Activated naive CD4-positive, alpha-beta T cell treated with Interleukin-2 at 50 U/mL for 16 hours (primary cell): Measurements from ENCODE around the gene TP53RK.
"Not testable (repeated sequence)": the region's sequence is repeated elsewhere in the genome, so short reads cannot be mapped to it uniquely, and the experiment has no call there.

ENCODE experiments used
- DNase-seq: peaks from one replicate; pipeline ENCODE4 v3.0.0-alpha.2; 2020

Gene TP53RK

DNA sequence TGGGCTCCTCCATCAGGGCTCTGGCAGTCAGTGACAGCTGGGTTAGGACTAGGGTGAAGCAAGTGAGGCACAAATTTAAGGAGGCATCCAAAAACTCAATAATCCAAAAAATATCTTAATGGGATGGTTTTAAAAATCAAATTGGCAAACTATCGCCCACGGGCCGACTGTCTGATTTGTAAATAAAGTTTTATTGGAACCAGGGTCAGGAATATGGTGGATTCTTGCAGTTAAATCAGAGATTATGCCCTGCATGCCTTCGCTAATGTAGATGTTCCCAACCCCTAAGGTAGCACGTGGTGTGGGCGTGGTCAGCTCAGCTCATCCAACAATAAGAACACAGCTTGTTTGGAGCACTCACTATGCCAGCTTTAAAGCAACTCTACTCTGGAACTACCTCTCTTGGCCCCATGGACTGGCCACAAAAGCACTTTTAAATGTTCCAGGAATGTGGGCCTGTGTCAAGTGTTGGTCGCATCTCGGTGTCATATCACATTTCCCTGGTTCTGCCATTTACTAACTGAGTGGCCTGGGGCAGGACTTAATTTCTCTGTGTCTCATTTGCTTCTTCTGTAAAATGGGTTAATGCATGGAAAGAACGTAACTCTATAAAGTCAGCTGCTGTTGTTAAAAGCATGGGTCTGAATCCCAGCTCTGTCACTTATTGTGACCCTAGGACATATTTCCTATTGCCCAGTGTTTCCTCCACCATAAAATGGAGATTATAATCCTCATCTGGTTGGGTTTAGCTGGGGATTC lies 7.0 kb downstream of the TP53RK start:
- DNase-seq = no peak

DNA sequence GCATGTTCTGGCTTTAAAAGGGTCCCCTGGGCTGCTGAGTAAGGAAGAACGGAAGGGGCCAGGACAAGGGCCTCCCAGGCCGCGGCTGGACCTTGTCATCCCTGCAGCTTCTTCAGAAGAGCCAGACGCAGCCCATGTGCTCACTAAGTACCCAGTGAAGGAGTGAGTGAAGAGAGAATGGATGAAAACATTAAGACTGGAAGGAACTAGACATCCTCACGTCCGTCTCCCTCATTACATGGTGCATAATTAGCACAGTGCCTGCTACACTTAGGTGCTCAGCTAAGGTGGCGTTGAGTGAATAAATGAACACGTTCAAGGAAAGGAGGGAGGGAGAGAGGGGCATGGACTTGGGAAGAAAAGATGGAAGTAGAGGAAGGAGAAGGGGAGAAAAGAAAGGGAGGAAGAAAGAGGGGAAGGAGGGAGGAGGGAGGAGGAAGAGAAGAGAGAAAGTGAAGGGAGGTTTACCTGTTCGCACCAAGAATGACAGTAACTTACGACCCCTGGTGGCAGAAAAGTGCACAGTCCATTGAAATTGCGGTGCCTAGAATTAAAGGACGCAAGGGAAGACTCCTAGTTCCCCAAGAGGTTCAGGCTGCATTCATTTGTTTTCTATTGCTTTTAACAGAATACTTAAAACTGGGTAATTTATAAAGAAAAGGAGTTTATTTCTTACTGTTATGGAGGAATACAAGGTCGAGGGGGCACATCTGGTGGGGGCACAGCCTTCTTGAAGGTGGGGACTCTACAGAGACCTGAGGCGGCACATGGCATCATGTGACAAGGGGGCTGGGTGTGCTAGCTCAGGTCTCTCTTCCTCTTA lies 8.0 kb downstream of the TP53RK start:
- peak; percentile 71 for DNase-seq

DNA sequence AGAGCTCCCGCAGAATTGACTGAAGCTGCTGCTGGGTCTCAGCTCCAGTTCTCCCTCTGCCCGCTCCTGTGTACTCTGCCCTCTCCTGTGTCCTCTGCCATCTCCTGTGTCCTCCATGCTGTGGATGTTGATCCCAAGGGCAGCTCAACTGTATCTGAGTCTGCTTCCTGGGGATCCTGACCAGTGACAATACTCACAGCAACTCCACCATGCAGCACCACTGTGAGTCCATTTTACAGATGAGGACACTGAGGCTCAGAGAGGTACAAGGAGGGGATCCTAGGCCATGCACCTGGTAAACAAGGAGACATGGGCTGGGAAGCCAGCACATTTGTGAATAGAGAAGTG lies 8.6 kb downstream of the TP53RK start:
- no peak for DNase-seq

DNA sequence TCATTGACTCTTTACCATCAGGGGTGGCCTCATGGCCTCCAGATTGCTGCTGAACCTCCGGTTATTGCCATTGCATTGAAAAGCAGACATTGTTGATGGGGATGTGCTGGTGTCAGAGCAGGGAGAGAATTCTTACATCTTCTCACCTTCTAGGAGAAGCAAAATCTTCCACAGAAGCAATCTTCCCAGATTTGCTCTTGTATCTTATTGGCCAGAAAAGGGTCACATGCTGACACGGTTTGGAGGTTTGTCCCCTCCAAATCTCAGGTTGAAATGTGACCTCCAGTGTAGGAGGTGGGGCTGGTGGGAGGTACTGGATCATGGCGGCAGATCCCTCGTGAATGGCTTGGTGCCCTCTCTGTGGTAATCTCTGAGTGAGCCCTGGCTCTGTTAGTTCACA lies 10.7 kb downstream of the TP53RK start:
- DNase-seq = no peak

DNA sequence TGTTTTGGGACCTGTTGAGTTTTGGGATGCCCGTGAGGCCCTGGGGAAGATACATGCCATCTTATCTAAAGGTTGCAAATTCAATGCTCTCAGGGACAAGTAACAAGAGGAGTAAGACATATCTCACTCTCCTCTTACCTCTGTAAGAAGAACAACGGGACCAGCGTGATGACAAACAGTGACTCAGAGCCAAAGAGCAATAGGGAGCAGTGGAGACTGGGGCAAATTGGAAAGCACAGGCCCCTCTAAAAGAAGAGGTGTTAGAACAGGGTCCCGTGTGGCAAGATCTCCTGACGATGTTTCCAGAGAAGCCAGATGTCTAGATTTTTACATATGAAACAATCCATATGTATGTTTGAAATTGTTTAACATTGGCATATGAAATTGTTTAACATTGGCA lies 11.6 kb downstream of the TP53RK start:
- no peak for DNase-seq

DNA sequence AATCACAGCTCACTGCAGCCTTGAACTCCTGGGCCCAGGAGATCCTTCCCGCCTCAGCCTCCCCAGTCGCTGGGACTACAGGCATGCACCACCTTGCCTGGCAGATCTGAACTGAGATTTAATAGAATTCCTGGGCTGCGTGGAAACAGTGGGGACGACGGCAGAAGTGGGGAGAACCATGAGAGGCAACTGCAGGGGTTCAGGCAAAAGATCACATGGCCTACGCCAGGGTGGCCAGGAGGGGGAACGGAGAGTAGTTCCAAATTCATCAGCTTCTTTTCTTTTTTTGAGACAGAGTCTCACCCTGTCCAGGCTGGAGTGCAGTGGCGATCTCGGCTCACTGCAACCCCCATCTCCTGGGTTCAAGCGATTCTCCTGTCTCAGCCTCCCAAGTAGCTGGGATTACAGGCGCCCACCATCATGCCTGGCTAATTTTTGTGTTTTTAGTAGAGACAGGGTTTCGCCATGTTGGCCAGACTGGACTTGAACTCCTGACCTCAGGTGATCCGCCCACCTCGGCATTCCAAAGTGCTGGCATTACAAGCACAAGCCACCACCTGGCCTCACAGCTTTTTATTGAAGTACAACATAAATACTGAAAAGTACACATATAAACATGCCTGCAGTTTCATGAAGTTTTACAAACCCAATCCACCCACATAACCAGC lies 12.5 kb downstream of the TP53RK start:
- DNase-seq = not testable (repeated sequence)

DNA sequence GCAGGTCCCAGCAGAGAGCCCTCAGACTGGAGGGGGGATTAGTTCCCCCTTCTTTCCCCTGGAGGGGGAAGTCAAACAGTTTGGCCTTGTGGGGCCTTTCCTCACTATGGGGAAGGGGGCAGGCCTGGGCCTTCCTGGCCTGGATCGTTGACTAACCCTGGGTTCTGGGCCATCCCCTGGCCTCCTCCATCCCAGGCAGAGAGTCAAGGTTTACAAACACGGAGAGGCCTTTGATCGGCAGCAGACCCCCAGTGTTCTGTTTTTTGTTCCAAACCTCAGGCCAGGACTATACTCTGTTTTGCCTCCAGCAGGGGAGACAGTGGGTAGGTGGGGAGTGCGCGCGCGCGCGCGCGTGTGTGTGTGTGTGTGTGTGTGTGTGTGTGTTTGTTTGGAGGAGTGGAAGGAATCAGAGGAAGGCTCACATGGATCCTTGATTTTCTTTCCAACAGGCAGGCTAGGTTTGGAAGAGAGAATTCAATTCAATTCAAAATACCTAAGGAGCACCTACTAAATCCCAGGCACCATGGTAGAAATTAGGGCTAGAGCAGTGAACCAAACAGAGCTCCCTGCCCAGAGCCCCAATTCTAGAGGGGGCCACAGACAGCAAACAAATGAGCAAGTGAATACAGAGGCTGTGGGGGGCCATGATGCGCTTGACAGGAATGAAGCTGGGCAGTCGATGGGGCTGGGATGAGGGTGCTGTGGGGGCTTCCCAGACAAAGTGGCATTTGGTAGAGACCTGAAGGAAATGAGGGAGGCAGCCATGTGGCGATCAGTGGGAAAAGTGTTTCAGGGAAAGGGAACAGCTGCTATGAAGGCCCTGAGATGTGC lies 14.8 kb downstream of the TP53RK start:
- DNase-seq = no peak

DNA sequence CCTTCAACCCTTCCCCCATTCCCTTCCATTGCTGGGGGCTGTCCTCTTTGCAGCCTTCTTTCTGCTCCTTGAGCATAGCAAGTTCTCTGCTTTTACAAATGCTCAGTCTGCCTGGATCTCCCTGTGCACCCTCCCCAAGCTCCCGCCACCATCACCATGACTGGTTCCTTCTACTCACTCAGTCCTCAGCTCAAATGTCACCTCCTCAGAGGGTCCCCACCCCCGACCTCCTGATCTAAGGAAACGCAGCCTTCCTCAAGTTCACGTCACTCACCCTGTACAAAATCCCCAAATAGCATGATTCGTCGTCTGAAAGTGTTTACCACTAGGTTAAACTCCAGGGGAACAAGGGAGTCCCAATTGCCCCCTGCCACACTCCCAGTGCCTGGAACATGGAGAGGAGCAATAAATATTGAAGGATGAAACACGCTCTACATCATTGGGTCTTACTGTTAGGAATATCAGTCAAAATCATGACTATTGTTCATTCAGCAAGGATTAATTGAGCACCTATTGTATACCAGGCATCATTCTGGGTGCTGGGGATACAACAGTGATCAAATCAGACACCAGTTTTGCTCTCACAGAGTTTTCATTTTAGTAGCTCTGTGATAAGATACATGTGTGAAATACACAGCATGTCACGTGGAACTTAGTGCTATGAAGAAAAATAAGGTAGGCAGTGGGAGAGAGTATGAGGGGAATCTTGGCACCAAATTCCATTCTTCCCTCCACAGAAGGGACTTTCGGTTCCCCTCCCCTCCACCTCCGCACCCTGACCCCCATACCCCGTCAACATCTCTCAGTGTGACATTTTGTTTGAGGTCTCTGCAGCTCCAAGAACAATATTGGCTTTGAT lies 15.6 kb downstream of the TP53RK start:
- DNase-seq = no peak

DNA sequence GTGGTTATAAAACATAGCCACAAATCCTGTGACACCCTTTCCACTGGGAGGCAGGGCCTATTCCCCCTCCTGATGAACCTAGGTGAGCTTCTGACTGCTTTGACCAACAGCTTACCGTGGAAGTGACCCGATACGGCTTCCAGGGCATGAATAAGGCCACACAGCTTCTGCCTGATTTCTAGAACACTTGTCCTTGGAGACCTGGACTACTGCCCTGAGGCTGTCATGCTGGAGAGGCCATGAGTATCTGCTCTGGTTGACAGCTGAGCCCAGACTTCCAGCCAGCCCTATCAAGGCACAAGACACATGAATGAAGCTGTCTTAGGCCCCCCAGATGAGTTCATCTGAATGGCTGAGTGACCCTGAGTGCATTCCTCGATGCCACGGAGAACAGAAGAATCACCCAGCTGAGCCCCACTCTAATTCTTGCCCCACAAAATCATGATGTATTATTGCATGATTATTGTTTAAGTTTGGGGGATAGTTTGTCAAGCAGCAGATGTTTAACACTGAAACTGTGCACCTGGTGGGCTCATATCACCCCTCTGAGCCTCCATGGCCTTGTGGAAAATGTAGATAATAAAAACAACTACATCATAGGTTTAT lies 16.6 kb downstream of the TP53RK start:
- DNase-seq = no peak

DNA sequence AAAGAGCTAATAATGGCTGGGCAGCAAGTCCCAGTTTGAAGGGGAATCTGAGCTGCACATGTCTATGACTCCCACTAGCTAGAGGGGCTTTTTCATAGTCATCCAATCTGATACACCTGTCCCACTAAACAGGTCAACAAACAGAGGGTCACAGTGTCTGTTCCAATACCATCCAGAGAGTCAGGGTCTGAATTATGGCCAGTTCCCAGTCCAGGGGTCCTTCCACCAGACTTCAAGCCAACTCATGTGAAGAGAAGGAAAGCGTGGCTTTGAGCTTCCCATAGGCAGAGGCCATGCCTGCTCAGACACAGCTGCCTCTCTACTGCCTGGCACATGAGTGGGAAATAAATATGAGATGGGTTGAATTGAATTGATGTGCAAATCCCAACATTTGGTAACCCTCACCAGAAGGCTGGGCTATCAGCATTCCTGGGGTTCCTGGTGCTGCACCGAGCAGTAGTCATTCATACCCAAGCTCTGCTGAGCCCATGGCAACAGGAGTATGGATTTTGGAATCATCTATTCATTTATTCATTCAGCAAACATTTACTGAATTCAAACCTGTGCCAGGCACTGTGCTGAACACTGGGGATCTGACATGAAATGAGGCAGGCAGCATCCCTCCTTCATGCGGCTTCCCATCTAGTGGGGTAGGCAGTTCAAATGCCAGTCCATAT lies 17.2 kb downstream of the TP53RK start:
- no peak for DNase-seq

DNA sequence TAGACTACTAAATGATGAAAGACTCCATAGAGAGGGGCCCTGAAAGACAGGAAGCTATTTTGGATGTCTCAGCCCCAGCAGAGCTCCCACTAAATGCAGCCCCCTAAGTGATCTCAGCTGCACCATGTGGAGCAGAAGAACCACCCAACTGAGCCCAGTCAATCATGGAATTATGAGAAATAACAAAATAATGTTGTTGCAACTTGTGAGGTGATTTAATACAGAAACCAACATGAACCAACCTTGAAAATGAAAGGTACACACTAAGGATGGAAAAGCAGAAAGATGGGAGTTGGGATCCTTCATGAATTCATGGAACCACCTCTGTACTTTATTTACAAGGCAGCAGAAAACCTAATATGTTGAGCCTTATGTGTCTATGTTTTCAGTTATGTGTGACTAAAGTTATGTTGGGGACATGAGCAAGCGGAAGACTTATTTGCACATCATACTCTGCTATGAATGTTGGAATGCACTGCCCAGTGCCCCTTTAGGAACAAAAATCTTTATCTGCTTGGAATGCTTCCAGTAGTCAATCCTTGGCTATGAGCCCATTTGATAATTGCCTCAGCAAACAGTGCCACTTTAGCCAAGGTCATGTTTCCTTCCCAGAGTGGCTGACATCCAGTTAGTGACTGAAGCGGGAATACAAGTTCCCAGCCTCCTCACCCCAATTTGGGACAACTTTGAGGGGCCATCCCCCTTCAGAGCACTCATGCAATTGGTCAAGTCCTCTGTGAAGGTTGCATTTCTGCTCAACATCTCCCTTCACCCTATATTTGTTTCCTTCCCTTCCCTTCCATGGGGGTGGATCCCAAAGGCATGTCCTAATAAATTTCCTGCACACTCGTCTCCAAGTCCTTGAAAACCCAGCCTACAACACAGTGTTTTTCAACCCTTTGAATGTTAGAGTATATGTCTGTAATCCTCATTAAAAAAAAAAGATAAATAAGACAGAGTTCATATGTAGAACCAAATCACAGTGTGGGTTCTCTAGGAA lies 18.4 kb downstream of the TP53RK start:
- no peak for DNase-seq

DNA sequence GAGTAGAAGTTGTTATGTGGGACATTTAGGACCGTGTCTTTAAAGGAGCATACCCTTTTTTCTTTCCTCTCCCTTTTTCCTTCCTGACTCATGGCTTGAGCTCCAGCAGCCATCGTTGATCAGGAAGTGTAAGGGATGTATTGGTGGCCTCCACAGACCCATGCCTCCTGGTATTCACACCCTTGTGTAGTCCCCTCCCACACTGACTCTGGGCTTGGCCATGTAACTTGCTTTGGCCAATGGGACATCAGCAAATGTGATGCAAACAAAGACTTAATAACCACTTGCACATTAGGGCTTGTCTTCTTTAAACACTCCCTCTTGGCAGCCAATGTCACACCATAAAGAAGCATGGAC lies 19.0 kb downstream of the TP53RK start:
- no peak for DNase-seq

DNA sequence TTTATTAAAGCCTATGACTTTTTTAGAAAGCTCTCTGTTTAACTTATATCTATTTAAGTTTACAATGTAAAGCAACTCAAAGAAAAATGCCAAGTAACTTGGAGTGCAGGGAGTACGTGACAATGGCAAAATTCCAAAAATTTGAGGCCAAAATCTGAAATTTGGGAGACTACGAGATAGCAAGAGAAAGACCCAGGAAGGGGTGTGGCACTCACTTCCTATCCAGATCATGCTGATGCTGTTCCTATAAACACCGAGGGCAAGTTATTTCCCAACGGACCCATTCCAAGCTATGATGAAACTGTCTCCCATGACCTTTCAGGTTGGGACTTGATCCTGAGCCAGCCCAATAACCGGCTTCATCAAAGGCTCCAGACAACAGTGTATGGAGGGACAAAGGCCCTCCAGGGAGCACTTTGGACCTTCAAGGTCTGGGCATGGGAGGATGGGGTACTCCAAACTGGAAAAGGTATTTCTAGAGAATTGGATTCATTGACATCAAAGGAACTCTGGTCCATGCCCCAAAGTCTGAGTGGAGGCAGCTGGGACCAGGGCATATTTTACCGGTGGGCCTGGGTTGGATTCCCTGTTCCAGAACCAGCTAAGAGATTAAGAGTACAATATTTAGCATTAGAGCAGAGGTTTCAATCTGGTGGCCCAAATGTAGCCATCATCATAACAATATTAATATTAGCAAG lies 22.3 kb downstream of the TP53RK start:
- DNase-seq = no peak

DNA sequence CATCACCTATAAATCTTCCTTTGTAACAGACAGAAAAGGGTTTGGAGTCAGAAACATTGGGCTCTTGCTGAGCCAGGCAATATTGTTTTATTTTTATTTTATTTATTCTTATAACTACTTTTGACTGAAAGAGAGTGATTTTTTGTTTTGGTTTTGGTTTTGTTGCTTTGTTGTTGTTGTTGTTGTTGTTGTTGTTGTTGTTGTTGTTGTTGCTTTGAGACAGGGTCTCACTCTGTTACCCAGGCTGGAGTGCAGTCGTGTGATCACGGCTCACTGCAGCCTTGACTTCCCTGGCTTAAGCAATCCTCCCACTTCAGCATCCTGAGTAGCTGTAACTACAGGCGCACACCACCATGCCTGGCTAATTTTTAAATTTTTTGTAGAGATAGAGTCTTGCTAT lies 22.9 kb downstream of the TP53RK start:
- no peak for DNase-seq

DNA sequence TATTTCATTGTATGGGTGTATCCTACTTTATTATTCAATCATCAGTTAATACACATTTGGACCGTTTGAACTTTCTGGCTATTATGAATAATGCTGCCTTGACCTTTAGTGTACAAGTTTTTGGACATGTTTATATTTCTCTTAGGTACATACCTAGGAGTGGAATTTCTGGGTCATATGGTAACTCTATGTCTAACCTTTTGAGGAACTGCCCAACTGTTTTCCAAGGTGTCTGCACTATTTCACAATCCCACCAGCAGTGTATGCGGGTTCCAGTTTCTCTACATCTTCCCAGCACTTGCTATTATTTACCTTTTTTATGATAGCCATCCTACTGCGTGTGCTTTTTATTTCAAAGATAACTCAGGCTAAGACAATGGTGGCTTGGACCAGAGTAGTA lies 23.6 kb downstream of the TP53RK start:
- DNase-seq = no peak

DNA sequence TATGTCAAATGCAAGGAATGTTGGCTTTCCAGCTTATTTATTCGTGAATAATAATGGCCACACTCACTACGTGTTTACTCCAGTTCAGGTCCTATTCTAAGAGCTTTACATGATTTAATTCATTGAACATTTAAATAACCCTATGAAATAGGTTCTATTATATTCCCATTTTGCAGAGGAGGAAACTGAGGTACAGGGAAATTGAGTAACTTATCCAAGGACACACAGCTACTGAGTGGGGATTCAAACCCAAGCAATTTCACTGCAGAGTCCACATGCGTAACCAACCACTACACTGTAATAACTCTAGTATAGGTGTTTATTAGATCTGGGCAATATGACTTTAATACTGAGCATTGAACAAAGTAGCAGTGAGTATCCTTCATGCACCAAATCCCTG lies 25.7 kb downstream of the TP53RK start:
- no peak for DNase-seq

DNA sequence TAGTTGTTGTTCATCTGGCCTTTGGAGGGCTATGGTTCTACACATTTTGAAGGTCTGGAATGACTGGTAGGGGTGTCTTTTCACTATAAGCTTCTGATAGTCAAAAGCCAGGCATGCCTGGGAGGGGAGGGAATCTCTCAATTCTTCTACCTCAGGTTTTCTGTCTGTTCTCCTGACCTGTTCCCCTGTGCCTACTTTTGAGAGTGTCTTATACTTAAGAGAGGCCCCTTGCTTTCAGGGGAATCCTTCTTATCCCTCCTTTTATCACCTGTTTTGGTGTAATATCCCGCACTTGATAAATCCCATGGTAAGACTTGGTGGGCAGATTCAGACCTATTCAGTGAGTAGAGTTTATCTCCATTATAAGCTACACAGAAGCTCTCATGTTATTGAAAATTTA lies 27.6 kb downstream of the TP53RK start:
- DNase-seq = no peak

DNA sequence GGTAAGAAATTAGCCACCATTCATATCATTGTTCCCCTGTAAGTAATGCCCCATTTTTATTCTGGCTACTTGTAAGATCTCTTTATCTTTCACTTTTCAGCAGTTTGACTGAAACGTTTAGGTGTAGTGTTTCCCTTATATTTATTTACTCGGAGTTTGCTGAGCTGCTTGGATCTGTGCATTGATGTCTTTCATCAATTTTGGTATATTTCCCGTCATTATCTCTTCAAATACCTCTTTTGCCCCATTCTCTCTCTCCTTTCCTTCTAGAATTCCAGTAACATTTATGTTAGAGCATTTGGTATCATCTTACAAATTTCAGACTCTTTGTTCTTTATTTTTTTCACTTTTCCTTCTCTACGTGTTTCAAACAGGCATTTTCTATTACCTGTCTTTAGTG lies 28.8 kb downstream of the TP53RK start:
- DNase-seq = no peak

DNA sequence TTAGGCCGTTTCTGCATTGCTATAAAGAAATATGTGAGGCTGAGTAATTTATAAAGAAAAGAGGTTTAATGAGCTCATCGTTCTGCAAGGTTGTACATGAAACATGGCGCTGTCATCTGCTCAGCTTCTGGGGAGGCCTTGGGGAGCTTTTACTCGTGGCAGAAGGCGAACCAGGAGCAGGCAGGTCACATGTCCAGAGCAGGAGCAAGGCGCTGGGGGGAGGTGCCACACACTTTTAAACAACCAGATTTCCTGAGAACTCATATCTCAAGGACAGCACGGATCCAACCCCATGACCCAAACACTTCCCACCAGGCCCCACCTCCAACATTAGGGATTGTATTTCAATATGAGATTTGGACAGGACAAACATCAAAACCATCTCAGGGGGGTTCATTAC lies 31.6 kb downstream of the TP53RK start:
- no peak for DNase-seq
